ENCODE measurements around the gene LPAR1. TPM values are rescaled to one million over a fixed set of nuclear protein-coding genes. Genes with fewer than 3 reads are reported as not detected.

Gene LPAR1
- total and polyA plus RNA-seq, 9 donors = 39.3 to 74.9 (median 51.8) TPM

- Histone ChIP-seq H3K27ac (ENCODE audit: low read length) (no peak overlapping the region), H3K9me3 (replicated peaks; ENCODE audit: control insufficient read depth, low read depth, low read length) (no peaks in the 10 kb centered on the region), H3K36me3 (ENCODE audit: control insufficient read depth, insufficient read depth, low read length) (peaks cover 2% of the 10 kb centered on the region), H3K4me1 (ENCODE audit: control insufficient read depth, insufficient read depth, low read length) (peaks cover 6% of the 10 kb centered on the region), H3K27me3 (ENCODE audit: control insufficient read depth, insufficient read depth, low read length) (no peaks in the 10 kb centered on the region), H3K4me3 (ENCODE audit: low read length) (no peak overlapping the region)
- no peak for DNase-seq
- 100% methylated on average over 2 of the region's 5 CpGs for WGBS (ENCODE audit: insufficient coverage)
Measured at GRCh38 chr9:111004936-111005335, 33.3 kb downstream of the LPAR1 start.

DNA sequence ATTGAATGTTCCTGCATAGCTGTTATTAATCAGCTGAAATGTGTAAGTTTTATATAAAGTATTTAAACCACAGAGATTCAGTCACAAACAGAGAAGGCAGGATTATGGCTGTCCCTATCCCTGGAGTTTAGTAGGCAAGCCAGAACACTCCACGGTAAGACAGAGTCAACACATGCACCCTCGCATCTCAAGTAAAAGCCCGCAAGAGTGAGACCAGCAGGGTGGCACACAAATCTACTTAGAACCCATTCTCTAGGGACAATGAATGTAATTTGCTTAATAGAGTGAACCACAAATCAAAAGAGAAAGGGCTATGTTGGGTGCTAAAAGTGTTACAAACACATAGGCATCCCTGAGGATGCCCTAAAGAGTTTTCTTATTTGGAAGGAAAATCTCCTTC is 35.1 kb downstream of the LPAR1 start:
- H3K9me3 ChIP-seq (replicated peaks; ENCODE audit: control insufficient read depth, low read depth, low read length) = no peaks in the 10 kb centered on the region
- no peak for DNase-seq
- WGBS (ENCODE audit: insufficient coverage) = no CpG with 5 or more reads among the region's 3 CpGs
- H3K4me1 ChIP-seq (ENCODE audit: control insufficient read depth, insufficient read depth, low read length) = peaks cover 13% of the 10 kb centered on the region
- no peak overlapping the region for H3K27ac ChIP-seq (ENCODE audit: low read length)
- H3K4me3 ChIP-seq (ENCODE audit: low read length) = no peak overlapping the region
- H3K36me3 ChIP-seq (ENCODE audit: control insufficient read depth, insufficient read depth, low read length) = peaks cover 2% of the 10 kb centered on the region
- H3K27me3 ChIP-seq (ENCODE audit: control insufficient read depth, insufficient read depth, low read length) = no peaks in the 10 kb centered on the region

- peaks cover 2% of the 10 kb centered on the region for H3K36me3 ChIP-seq (ENCODE audit: control insufficient read depth, insufficient read depth, low read length)
- H3K27me3 ChIP-seq (ENCODE audit: control insufficient read depth, insufficient read depth, low read length) = no peaks in the 10 kb centered on the region
- no peak overlapping the region for H3K27ac ChIP-seq (ENCODE audit: low read length)
- peaks cover 16% of the 10 kb centered on the region for H3K4me1 ChIP-seq (ENCODE audit: control insufficient read depth, insufficient read depth, low read length)
- DNase-seq = no peak
- H3K9me3 ChIP-seq (replicated peaks; ENCODE audit: control insufficient read depth, low read depth, low read length) = no peaks in the 10 kb centered on the region
- no CpG with 5 or more reads among the region's 1 CpG for WGBS (ENCODE audit: insufficient coverage)
- H3K4me3 ChIP-seq (ENCODE audit: low read length) = no peak overlapping the region
Measured at GRCh38 chr9:111001526-111001925, 36.7 kb downstream of the LPAR1 start.

DNA sequence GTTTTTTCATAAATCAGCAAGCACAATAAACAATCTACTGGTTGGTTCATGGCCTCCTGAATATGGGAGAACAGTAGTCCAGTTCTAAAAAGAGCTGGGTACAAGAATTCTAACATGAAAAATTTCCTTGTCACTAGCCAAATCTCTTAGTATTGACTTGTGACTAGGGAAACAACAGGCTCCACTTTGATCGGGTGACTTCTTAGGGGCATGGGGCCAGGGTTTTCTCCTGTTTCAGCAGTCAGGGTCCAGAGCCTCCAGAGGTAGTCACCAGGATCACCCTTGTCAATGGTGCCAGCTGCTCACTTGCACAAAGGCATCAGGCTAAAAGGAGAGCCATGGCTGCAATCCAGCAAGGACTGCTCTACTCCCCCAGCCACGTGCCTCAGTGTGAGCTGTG is 38.1 kb downstream of the LPAR1 start:
- Histone ChIP-seq H3K36me3 (ENCODE audit: control insufficient read depth, insufficient read depth, low read length) (peaks cover 2% of the 10 kb centered on the region), H3K4me1 (ENCODE audit: control insufficient read depth, insufficient read depth, low read length) (peaks cover 20% of the 10 kb centered on the region), H3K27ac (ENCODE audit: low read length) (peak overlapping the region; percentile 45), H3K4me3 (ENCODE audit: low read length) (no peak overlapping the region), H3K27me3 (ENCODE audit: control insufficient read depth, insufficient read depth, low read length) (no peaks in the 10 kb centered on the region), H3K9me3 (replicated peaks; ENCODE audit: control insufficient read depth, low read depth, low read length) (no peaks in the 10 kb centered on the region)
- DNase-seq = peak; percentile 46
- WGBS (ENCODE audit: insufficient coverage) = 80% methylated on average over 2 of the region's 2 CpGs

- peaks cover 20% of the 10 kb centered on the region for H3K4me1 ChIP-seq (ENCODE audit: control insufficient read depth, insufficient read depth, low read length)
- no peak overlapping the region for H3K27ac ChIP-seq (ENCODE audit: low read length)
- WGBS (ENCODE audit: insufficient coverage) = 92% methylated on average over 2 of the region's 5 CpGs
Measured at GRCh38 chr9:110999379-110999778, 38.9 kb downstream of the LPAR1 start.

DNA sequence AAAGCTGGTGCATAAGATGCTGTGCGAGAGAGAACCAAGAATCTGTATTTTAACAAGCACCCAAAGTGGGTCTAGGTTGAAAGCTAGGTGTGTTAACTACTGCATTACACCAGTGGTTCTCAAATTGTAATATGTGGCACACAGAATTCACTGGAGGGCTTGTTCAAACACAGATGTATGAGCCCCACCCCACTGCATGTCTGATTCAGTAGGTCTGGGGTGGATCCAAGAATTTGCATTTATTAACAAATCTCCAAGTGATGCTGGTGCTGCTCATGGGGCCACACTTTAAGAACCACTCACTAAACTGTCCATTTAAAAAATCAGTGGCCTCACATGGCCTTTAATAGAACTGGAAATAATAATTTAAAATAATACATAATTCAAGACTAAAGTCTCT is 40.4 kb downstream of the LPAR1 start:
- DNase-seq = no peak
- H3K4me3 ChIP-seq (ENCODE audit: low read length) = no peak overlapping the region
- H3K27me3 ChIP-seq (ENCODE audit: control insufficient read depth, insufficient read depth, low read length) = no peaks in the 10 kb centered on the region
- H3K27ac ChIP-seq (ENCODE audit: low read length) = no peak overlapping the region
- 100% methylated on average over 1 of the region's 1 CpG for WGBS (ENCODE audit: insufficient coverage)
- H3K9me3 ChIP-seq (replicated peaks; ENCODE audit: control insufficient read depth, low read depth, low read length) = no peaks in the 10 kb centered on the region
- no peaks in the 10 kb centered on the region for H3K36me3 ChIP-seq (ENCODE audit: control insufficient read depth, insufficient read depth, low read length)
- peaks cover 20% of the 10 kb centered on the region for H3K4me1 ChIP-seq (ENCODE audit: control insufficient read depth, insufficient read depth, low read length)

More at GRCh38 chr9:110999379-110999778, 38.9 kb downstream of the LPAR1 start:
- no peak overlapping the region for H3K4me3 ChIP-seq (ENCODE audit: low read length)
- no peaks in the 10 kb centered on the region for H3K27me3 ChIP-seq (ENCODE audit: control insufficient read depth, insufficient read depth, low read length)
- no peaks in the 10 kb centered on the region for H3K9me3 ChIP-seq (replicated peaks; ENCODE audit: control insufficient read depth, low read depth, low read length)
- H3K36me3 ChIP-seq (ENCODE audit: control insufficient read depth, insufficient read depth, low read length) = no peaks in the 10 kb centered on the region
- no peak for DNase-seq

GRCh38 chr9:110996436-110997220 is 41.6 kb downstream of the LPAR1 start:
- H3K4me3 ChIP-seq (ENCODE audit: low read length) = no peak overlapping the region
- peaks cover 20% of the 10 kb centered on the region for H3K4me1 ChIP-seq (ENCODE audit: control insufficient read depth, insufficient read depth, low read length)
- H3K36me3 ChIP-seq (ENCODE audit: control insufficient read depth, insufficient read depth, low read length) = no peaks in the 10 kb centered on the region
- peak; percentile 89 for DNase-seq
- H3K9me3 ChIP-seq (replicated peaks; ENCODE audit: control insufficient read depth, low read depth, low read length) = no peaks in the 10 kb centered on the region
- no peaks in the 10 kb centered on the region for H3K27me3 ChIP-seq (ENCODE audit: control insufficient read depth, insufficient read depth, low read length)
- WGBS (ENCODE audit: insufficient coverage) = 68% methylated on average over 2 of the region's 9 CpGs
- H3K27ac ChIP-seq (ENCODE audit: low read length) = peak overlapping the region; percentile 4

GRCh38 chr9:110995420-110996340 is 42.6 kb downstream of the LPAR1 start:
- no peak overlapping the region for H3K4me3 ChIP-seq (ENCODE audit: low read length)
- peaks cover 20% of the 10 kb centered on the region for H3K4me1 ChIP-seq (ENCODE audit: control insufficient read depth, insufficient read depth, low read length)
- H3K27me3 ChIP-seq (ENCODE audit: control insufficient read depth, insufficient read depth, low read length) = no peaks in the 10 kb centered on the region
- no peaks in the 10 kb centered on the region for H3K9me3 ChIP-seq (replicated peaks; ENCODE audit: control insufficient read depth, low read depth, low read length)
- H3K36me3 ChIP-seq (ENCODE audit: control insufficient read depth, insufficient read depth, low read length) = no peaks in the 10 kb centered on the region
- peak; percentile 28 for DNase-seq
- WGBS (ENCODE audit: insufficient coverage) = no CpG with 5 or more reads among the region's 6 CpGs
- peak overlapping the region; percentile 56 for H3K27ac ChIP-seq (ENCODE audit: low read length)

- H3K36me3 ChIP-seq (ENCODE audit: control insufficient read depth, insufficient read depth, low read length) = no peaks in the 10 kb centered on the region
- no peak overlapping the region for H3K4me3 ChIP-seq (ENCODE audit: low read length)
- H3K4me1 ChIP-seq (ENCODE audit: control insufficient read depth, insufficient read depth, low read length) = peaks cover 14% of the 10 kb centered on the region
- peak overlapping the region; percentile 56 for H3K27ac ChIP-seq (ENCODE audit: low read length)
- H3K9me3 ChIP-seq (replicated peaks; ENCODE audit: control insufficient read depth, low read depth, low read length) = no peaks in the 10 kb centered on the region
- peak; percentile 64 for DNase-seq
- WGBS (ENCODE audit: insufficient coverage) = no CpG with 5 or more reads among the region's 4 CpGs
- no peaks in the 10 kb centered on the region for H3K27me3 ChIP-seq (ENCODE audit: control insufficient read depth, insufficient read depth, low read length)
Measured at GRCh38 chr9:110994771-110995241, 43.5 kb downstream of the LPAR1 start.

GRCh38 chr9:110990481-110990880 is 47.8 kb downstream of the LPAR1 start:
- no peaks in the 10 kb centered on the region for H3K4me1 ChIP-seq (ENCODE audit: control insufficient read depth, insufficient read depth, low read length)
- H3K9me3 ChIP-seq (replicated peaks; ENCODE audit: control insufficient read depth, low read depth, low read length) = peaks cover 2% of the 10 kb centered on the region
- no peaks in the 10 kb centered on the region for H3K36me3 ChIP-seq (ENCODE audit: control insufficient read depth, insufficient read depth, low read length)
- no CpG with 5 or more reads among the region's 2 CpGs for WGBS (ENCODE audit: insufficient coverage)
- H3K4me3 ChIP-seq (ENCODE audit: low read length) = no peak overlapping the region
- no peak for DNase-seq
- no peak overlapping the region for H3K27ac ChIP-seq (ENCODE audit: low read length)
- H3K27me3 ChIP-seq (ENCODE audit: control insufficient read depth, insufficient read depth, low read length) = no peaks in the 10 kb centered on the region
